ENCODE results near the gene TCF3. TPM values are rescaled to one million over a fixed set of nuclear protein-coding genes. Genes with fewer than 3 reads are reported as not detected.

TCF3 gene
- total and polyA plus RNA-seq, 10 of the 15 experiments (the other 5 are each of a cell fraction or from before 2014, with no cell fraction given): 6.7 to 282 (median 70.7) TPM

DNA sequence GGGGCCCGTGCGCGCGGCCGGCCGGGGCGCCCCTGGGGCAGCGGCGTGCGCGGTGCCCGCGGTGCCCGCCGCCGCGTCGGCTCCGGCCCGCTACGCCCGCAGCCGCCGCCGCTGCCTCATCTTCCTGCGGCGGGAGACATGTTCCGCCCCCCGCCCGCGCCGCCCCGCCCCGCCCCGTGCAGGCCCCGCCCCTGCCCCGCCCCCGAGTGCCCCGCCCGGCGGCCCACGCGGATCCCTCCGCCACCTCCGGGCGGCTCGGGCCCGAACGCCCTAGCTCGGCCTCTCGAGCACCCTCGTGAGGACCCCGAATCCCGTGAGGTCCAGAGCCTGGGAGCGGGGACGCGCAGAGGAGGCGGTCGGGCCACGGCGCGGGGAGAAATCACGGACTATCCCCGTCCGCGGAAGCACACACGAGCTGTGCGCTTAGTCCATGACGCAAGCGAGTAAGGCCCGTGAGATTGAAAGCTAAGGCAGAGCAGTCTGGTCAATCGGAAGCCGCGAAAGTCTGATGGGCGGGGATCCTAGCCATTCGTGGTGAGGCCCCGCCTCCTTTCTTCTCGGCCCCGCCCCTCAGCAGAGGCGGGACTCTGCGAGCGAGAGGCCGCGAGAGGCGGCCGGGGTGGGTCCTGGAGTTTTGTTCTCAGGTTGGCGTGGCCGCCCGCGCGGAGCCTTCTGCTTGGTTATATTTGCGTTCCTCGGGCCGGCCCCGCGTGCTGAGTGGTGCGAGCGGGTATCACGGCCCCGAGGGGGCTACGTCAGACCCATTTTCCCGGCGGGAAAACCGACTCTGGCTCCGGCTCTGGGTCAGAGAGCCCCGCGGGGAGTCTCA, at the start of gene TCF3 (continued):
- TF ChIP-seq, protein P1, sequence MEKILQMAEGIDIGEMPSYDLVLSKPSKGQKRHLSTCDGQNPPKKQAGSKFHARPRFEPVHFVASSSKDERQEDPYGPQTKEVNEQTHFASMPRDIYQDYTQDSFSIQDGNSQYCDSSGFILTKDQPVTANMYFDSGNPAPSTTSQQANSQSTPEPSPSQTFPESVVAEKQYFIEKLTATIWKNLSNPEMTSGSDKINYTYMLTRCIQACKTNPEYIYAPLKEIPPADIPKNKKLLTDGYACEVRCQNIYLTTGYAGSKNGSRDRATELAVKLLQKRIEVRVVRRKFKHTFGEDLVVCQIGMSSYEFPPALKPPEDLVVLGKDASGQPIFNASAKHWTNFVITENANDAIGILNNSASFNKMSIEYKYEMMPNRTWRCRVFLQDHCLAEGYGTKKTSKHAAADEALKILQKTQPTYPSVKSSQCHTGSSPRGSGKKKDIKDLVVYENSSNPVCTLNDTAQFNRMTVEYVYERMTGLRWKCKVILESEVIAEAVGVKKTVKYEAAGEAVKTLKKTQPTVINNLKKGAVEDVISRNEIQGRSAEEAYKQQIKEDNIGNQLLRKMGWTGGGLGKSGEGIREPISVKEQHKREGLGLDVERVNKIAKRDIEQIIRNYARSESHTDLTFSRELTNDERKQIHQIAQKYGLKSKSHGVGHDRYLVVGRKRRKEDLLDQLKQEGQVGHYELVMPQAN (conservative IDR thresholded peaks at IDR 0.05): no peak
- TF ChIP-seq MXI1 (IDR thresholded peaks at IDR 0.05; ENCODE audit: low read depth, low read length) (peak; percentile 68), RUNX3 (IDR thresholded peaks at IDR 0.05; ENCODE audit: low read length) (peak; percentile 59), POLR2A (IDR thresholded peaks at IDR 0.05; ENCODE audit: low read depth, low read length) (peak; percentile 71), TARDBP (IDR thresholded peaks at IDR 0.05; ENCODE audit: borderline replicate concordance) (0 out of 2 replicates have a peak, but pooled peaks have one; percentile 82), MYB (IDR thresholded peaks at IDR 0.05; ENCODE audit: borderline replicate concordance, low read depth, low read length) (no peak), CBFB (IDR thresholded peaks at IDR 0.05; ENCODE audit: low read depth) (peak; percentile 90), DPF2 (IDR thresholded peaks at IDR 0.05) (peak; percentile 100), IKZF1 (conservative IDR thresholded peaks at IDR 0.05) (peak; percentile 97), BRCA1 (IDR thresholded peaks at IDR 0.05; ENCODE audit: low read depth, low read length) (peak; percentile 47; the same call in 1 of the 2 replicates), IRF4 (IDR thresholded peaks at IDR 0.05; ENCODE audit: low read depth, low read length) (0 out of 2 replicates have a peak, but pooled peaks have one; percentile 36), SREBF1 (IDR thresholded peaks at IDR 0.05; ENCODE audit: low read length) (no peak), RAD51 (IDR thresholded peaks at IDR 0.05) (no peak), KLF5 (IDR thresholded peaks at IDR 0.05; ENCODE audit: partially characterized antibody) (peak; percentile 93), CREM (IDR thresholded peaks at IDR 0.05; ENCODE audit: low read depth) (peak; percentile 99)
- TF ChIP-seq, protein P2, sequence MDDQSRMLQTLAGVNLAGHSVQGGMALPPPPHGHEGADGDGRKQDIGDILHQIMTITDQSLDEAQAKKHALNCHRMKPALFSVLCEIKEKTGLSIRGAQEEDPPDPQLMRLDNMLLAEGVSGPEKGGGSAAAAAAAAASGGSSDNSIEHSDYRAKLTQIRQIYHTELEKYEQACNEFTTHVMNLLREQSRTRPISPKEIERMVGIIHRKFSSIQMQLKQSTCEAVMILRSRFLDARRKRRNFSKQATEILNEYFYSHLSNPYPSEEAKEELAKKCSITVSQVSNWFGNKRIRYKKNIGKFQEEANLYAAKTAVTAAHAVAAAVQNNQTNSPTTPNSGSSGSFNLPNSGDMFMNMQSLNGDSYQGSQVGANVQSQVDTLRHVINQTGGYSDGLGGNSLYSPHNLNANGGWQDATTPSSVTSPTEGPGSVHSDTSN (IDR thresholded peaks at IDR 0.05; ENCODE audit: insufficient replicate concordance, low read depth, low read length): peak; percentile 99
- TF ChIP-seq, protein P3, sequence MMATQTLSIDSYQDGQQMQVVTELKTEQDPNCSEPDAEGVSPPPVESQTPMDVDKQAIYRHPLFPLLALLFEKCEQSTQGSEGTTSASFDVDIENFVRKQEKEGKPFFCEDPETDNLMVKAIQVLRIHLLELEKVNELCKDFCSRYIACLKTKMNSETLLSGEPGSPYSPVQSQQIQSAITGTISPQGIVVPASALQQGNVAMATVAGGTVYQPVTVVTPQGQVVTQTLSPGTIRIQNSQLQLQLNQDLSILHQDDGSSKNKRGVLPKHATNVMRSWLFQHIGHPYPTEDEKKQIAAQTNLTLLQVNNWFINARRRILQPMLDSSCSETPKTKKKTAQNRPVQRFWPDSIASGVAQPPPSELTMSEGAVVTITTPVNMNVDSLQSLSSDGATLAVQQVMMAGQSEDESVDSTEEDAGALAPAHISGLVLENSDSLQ (IDR thresholded peaks at IDR 0.05): peak; percentile 100
- TF ChIP-seq, protein P4, sequence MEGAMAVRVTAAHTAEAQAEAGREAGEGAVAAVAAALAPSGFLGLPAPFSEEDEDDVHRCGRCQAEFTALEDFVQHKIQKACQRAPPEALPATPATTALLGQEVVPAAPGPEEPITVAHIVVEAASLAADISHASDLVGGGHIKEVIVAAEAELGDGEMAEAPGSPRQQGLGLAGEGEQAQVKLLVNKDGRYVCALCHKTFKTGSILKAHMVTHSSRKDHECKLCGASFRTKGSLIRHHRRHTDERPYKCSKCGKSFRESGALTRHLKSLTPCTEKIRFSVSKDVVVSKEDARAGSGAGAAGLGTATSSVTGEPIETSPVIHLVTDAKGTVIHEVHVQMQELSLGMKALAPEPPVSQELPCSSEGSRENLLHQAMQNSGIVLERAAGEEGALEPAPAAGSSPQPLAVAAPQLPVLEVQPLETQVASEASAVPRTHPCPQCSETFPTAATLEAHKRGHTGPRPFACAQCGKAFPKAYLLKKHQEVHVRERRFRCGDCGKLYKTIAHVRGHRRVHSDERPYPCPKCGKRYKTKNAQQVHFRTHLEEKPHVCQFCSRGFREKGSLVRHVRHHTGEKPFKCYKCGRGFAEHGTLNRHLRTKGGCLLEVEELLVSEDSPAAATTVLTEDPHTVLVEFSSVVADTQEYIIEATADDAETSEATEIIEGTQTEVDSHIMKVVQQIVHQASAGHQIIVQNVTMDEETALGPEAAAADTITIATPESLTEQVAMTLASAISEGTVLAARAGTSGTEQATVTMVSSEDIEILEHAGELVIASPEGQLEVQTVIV (IDR thresholded peaks at IDR 0.05; ENCODE audit: borderline replicate concordance, partially characterized antibody): peak; percentile 81
- TF ChIP-seq, protein P5, sequence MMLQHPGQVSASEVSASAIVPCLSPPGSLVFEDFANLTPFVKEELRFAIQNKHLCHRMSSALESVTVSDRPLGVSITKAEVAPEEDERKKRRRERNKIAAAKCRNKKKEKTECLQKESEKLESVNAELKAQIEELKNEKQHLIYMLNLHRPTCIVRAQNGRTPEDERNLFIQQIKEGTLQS (IDR thresholded peaks at IDR 0.05; ENCODE audit: borderline replicate concordance, extremely low read depth, low read depth, low read length): no peak
- TF ChIP-seq, protein P6, sequence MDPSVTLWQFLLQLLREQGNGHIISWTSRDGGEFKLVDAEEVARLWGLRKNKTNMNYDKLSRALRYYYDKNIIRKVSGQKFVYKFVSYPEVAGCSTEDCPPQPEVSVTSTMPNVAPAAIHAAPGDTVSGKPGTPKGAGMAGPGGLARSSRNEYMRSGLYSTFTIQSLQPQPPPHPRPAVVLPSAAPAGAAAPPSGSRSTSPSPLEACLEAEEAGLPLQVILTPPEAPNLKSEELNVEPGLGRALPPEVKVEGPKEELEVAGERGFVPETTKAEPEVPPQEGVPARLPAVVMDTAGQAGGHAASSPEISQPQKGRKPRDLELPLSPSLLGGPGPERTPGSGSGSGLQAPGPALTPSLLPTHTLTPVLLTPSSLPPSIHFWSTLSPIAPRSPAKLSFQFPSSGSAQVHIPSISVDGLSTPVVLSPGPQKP (IDR thresholded peaks at IDR 0.05; ENCODE audit: low read depth, low read length): peak; percentile 18; the same call in 1 of the 2 replicates

Data from GM12878 (cell line).